A549 (cell line): ENCODE results near the gene ANKFN1.

Source experiments
- CTCF ChIP-seq: fragments of >200 bp; sonication (Bioruptor Twin); formaldehyde crosslinking; IDR thresholded peaks from 3 replicates; pipeline ENCODE4 v1.5.1; 2016
- MAFK ChIP-seq: fragments of 450-650 bp; IDR thresholded peaks from 2 replicates; pipeline ENCODE4 v1.6.1; 2014; ENCODE audit not compliant: partially characterized antibody
- POLR2AphosphoS2 ChIP-seq: conservative IDR thresholded peaks from 2 replicates; pipeline ENCODE4 v1.6.1; 2012; ENCODE audit warnings: low read length, improper control_type of control experiment, inconsistent platforms
- USF2 ChIP-seq: fragments of 450-650 bp; IDR thresholded peaks from 2 replicates; pipeline ENCODE4 v1.6.1; 2014; ENCODE audit warnings: antibody characterized with exemption

- no peak for TF ChIP-seq CTCF
- no peak for TF ChIP-seq MAFK
- no peak for TF ChIP-seq POLR2AphosphoS2
- TF ChIP-seq USF2: no peak
Observed at GRCh38 chr17:56109836-56110235, 43.4 kb upstream of the ANKFN1 start.
